Measurements from ENCODE around the gene ARID1B.

ARID1B gene

DNA sequence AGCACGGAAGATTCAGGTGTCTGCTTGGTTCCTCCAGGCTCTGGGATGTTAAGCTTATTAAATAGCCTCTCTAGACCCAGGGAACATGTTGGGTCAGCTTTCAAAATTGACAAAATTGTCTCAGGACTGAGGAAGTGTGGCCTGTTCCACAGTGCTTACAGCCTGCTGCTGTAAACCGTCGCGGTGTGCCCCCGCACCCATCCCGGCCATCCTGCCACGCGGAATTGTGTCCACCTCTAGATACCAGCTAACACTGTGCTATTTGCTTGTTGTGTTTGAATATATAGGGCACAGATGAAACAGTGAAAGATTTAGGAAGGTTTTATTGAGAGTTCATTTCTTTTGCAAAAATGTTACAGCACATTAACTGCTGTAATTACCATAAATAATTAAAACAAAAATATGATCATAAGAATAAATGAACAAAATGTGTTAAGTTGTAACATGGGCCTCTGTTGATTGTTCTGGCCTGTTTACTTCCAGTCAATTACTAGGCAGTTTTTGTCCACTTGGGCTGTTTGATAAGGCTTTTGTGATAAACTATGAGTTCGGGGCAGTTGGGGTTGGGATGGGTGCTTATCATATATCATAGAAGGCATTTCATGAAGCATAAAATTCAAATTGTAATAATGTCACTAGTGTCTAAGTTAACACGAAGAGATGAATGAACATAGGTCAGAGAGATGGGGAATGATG lies 77.4 kb downstream of the ARID1B start:
- DNase-seq, result no peak

- DNase-seq, result peak; percentile 14
Measured at GRCh38 chr6:156857573-156857972, 80.4 kb downstream of the ARID1B start.

GRCh38 chr6:156859686-156860085 lies 82.5 kb downstream of the ARID1B start:
- no peak for DNase-seq

- no peak for DNase-seq
Measured at GRCh38 chr6:156862711-156863110, 85.5 kb downstream of the ARID1B start.

GRCh38 chr6:156863504-156863903 lies 86.3 kb downstream of the ARID1B start:
- DNase-seq, result no peak

DNA sequence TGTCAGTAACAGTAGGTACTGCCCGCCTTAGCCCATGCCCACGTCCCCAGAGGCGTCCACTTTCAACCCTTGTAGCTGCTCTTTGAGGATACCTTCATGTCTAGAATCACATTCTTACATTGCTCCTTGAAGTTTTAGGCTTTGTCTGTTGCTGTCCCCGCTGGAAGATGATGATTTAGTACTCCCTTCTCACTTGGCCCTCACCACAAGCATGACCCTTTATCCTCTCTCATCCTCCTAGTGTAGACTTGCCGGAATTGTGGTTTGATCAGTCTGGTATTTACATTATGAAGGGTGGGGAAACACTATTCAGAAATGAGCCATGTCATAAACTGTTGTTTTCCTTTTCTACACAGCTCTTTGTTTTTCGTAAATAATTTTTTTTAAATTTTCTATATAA lies 87.4 kb downstream of the ARID1B start:
- DNase-seq, result peak; percentile 26

GRCh38 chr6:156865019-156865629 lies 87.9 kb downstream of the ARID1B start:
- DNase-seq, result peak; percentile 19

DNA sequence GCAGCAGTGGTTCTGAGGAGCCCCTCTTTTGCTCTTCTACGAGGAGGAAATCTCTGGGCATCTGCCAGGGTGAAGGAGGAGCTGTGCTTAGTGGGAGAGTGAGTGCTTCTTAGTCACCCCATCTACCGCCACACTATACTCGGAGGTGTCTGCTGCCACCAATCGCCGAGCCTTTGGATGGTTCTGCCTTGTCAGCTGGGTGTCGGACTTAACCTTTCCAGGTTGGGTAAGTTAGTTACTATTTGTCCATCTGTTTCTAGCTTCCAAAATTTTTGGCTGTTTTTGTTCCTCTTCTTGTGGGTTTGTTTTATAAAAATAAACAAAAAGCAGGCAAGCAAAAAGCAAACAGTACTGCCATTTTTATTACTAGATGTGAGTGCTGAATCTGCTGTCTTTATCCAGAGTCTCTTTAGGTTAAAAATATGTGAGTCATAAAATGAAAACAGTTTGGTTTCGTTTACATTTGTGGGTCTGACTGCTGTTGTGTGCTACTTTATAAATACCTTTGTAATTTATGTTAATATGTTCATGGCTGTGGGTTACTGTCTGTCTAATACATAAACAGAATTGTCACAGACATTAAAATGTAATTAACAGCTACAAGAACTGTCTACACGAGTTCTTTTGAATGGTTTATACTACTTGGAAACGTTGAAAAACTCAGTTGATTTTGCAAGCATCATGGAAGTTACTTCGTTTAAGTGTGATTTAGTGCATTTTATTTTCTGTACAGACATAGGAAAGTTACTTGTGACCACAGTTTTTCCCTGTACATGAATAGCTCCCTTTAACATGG lies 89.2 kb downstream of the ARID1B start:
- DNase-seq, result peak; percentile 68

GRCh38 chr6:156867121-156867520 lies 89.9 kb downstream of the ARID1B start:
- no peak for DNase-seq

DNA sequence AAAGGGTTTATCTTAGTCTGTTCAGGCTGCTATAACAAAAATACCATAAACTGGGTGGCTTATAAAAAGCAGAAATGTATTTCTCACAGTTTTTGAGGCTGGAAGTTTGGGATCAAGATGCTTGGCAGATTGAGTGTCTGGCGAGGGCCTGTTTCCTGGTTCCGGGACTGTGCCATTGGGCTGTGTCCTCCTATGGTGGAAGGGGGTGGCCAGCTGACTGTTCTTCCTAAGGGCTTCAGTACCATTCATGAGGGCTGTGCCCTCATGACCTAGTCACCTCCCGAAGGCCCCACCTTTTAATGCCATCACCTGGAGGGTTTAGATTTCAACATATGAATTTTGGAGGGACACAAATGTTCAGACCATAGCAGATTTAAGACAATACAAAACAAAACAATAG lies 91.2 kb downstream of the ARID1B start:
- DNase-seq, result no peak

- DNase-seq, result no peak
Measured at GRCh38 chr6:156869980-156870398, 92.8 kb downstream of the ARID1B start.

DNA sequence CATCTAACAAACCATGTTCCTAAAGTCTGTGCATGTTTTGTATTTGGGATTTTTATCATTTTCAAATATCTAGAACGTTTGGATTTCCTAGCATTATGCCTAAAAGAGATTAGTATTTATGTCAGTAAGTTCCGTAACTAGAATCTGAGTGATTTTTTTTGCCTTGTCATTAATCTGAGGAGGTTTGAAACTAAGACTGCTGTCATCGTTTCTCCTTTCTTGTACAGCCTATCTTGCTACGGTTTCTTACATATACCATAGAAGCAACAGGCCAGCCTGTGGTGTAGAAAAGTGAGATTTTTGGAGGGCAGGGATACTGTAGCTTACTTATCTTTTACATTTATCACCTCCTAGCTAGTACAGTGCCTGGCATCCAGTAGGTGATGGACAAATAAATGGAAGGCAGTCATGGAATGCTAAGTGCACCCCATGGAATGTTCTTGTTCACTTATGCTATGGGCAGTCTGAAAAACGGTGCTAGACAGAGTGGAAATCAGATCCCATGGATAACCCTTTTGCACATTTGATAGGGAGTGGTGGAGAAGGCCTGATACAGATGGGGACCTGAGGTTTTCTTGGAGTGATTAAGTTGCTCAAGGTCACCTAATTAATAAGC lies 93.9 kb downstream of the ARID1B start:
- no peak for DNase-seq

GRCh38 chr6:156872903-156873302 lies 95.7 kb downstream of the ARID1B start:
- no peak for DNase-seq

GRCh38 chr6:156873654-156874380 lies 96.6 kb downstream of the ARID1B start:
- no peak for DNase-seq

DNA sequence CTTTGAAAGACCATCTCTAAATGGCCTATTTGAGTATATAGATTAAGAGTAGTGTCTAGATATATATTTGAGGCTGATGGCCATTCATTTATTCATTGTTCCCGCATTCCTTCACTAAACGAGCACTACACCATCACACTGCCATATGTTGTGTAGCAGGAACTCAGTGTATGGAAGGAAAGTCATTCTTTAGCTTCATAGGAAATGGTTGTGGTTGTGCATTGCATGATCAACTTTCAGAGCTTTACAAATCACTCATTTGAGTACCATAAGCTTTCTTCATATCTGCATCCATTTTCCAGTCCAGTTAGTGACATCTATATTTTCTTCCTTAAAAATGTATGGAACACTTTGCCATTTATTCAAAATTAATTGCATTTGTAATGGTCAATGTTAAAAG lies 97.9 kb downstream of the ARID1B start:
- no peak for DNase-seq

- no peak for DNase-seq
Measured at GRCh38 chr6:156876302-156876701, 99.1 kb downstream of the ARID1B start.

GRCh38 chr6:156877126-156877863 lies 100.1 kb downstream of the ARID1B start:
- DNase-seq, result no peak

GRCh38 chr6:156878681-156879080 lies 101.5 kb downstream of the ARID1B start:
- DNase-seq, result no peak

DNA sequence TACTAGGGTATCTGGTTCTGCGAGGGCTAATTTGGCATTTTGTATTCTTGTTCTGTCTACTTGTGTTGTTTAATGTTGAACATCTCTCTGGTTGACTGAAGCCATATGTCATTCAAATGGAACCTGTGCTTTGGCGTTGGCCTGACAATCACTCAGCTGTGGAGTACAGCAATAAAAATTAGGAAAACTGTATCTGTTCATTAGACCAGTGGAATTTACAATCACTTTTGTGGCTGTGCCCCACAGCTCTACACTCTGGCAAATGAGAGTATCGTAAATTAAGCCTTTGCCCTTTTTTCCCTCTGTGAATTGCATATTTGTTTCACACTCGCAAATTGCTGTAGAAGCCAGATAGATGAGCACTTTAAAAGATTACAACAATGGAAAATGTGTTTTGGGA lies 102.0 kb downstream of the ARID1B start:
- DNase-seq, result no peak

DNA sequence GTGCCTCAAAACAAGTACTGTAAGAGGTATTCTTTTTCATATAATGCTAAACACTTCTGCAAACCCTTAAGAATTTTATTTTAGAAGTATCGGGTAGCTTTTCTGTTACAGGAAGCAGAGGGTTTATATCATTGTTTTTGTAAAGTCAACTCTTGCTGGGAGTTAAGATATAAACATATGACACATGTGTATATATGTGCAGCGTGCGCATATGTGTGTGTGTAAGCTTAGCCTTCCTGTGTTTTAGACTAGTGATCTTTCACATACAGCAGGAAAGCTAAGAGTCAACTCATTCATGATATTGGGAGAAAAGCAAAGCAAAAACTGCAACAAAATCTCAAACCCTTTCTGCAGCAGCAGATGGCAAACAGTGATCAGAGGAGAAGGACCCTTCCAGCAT lies 102.4 kb downstream of the ARID1B start:
- DNase-seq, result no peak

GRCh38 chr6:156880913-156881312 lies 103.7 kb downstream of the ARID1B start:
- no peak for DNase-seq
